Ascending aorta (tissue), 2 donors: ENCODE data around the gene FHIT. TPM values are rescaled to one million over a fixed set of nuclear protein-coding genes. Genes with fewer than 3 reads are reported as not detected.

Experiments used
- DNase-seq, 2 donors: peaks; one replicate each; pipeline ENCODE4 v3.0.0-alpha.2; 2019; ENCODE audit warnings: low spot score in 2 of 2
- H3K27ac ChIP-seq, 2 donors: fragments of 200-600 bp; sonication (generic); one replicate each; pipeline ENCODE4 v1.5.1; 2016 to 2017; ENCODE audit warnings: mild to moderate bottlenecking in 1 of 2
- H3K27me3 ChIP-seq: fragments of 200-600 bp; sonication (generic); one replicate; pipeline ENCODE4 v1.5.1; 2017
- H3K36me3 ChIP-seq, 2 donors: fragments of 200-600 bp; sonication (generic); one replicate each; pipeline ENCODE4 v1.5.1; 2016
- H3K4me1 ChIP-seq, 2 donors: fragments of 200-600 bp; sonication (generic); one replicate each; pipeline ENCODE4 v1.5.1; 2016 to 2017; ENCODE audit warnings: mild to moderate bottlenecking in 1 of 2
- H3K4me3 ChIP-seq, 2 donors: fragments of 200-600 bp; sonication (generic); one replicate each; pipeline ENCODE4 v1.5.1; 2016 to 2017; ENCODE audit warnings: mild to moderate bottlenecking in 1 of 2
- H3K9me3 ChIP-seq, 2 donors: fragments of 200-600 bp; sonication (generic); one replicate each; pipeline ENCODE4 v1.5.1; 2016
- CTCF ChIP-seq, 3 experiments: fragments of 200-600 bp in 2 of 3; fragments of 450-650 bp in 1 of 3; sonication (generic) in 2 of 3; IDR thresholded peaks; one replicate each; pipeline ENCODE4 v1.5.1; 2016 to 2019; ENCODE audit warnings: antibody characterized with exemption in 3 of 3, mild to moderate bottlenecking in 1 of 3, moderate library complexity in 1 of 3
- intact Hi-C: fragments of 100-400 bp; cut with DNase I; formaldehyde crosslinking; loops from one replicate; pipeline ENCODE4 v1.15.1; 2023
- total RNA-seq: library from RNA; depleted of rRNA; stranded (reverse); fragments of >200 nt; gene quantifications from one replicate; pipeline ENCODE4 v1.1.0, GENCODE V29; 2016

FHIT gene
- total RNA-seq, 1 donor from 2014 or later, result 0.21 TPM

GRCh38 chr3:60386306-60386705 is 864.9 kb downstream of the FHIT start:
- no peaks in the 10 kb centered on the region for H3K4me1 ChIP-seq
- DNase-seq, result no peak
- H3K36me3 ChIP-seq, result no peaks in the 10 kb centered on the region
- no peak overlapping the region for H3K27ac ChIP-seq
- no peaks in the 10 kb centered on the region for H3K27me3 ChIP-seq
- no peak overlapping the region for H3K4me3 ChIP-seq
- intact Hi-C loops, result no loop called here
- no peaks in the 10 kb centered on the region for H3K9me3 ChIP-seq
- TF ChIP-seq CTCF (IDR thresholded peaks at IDR 0.05), result no peak

DNA sequence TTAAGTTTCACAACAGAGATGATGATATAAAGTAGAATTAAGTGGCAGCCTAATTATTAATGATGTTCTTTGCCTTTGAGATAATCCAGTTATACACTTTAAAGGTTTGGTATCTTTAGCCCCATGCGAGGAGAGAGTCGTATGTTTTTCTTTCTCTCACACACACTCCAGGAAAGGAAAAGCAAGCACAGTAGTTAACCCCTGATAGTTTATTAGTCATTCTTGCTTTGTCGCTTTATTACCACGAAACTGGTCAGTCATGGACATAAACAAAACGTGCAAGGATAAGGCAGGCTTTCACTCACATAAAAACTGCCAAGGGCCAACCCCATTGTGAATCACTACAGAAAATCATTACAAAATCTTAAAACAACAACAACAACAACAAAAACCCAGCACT is 866.9 kb downstream of the FHIT start:
- no peak for DNase-seq
- intact Hi-C loops, result no loop called here
- Histone ChIP-seq H3K27ac (no peak overlapping the region), H3K4me1 (no peaks in the 10 kb centered on the region), H3K36me3 (no peaks in the 10 kb centered on the region), H3K4me3 (no peak overlapping the region), H3K9me3 (no peaks in the 10 kb centered on the region), H3K27me3 (no peaks in the 10 kb centered on the region)
- TF ChIP-seq CTCF (IDR thresholded peaks at IDR 0.05), result no peak

GRCh38 chr3:60383345-60383744 is 867.9 kb downstream of the FHIT start:
- Histone ChIP-seq H3K4me3 (no peak overlapping the region), H3K4me1 (no peaks in the 10 kb centered on the region), H3K27me3 (no peaks in the 10 kb centered on the region), H3K36me3 (no peaks in the 10 kb centered on the region), H3K9me3 (no peaks in the 10 kb centered on the region), H3K27ac (no peak overlapping the region)
- intact Hi-C loops, result no loop called here
- TF ChIP-seq CTCF (IDR thresholded peaks at IDR 0.05), result no peak
- no peak for DNase-seq

DNA sequence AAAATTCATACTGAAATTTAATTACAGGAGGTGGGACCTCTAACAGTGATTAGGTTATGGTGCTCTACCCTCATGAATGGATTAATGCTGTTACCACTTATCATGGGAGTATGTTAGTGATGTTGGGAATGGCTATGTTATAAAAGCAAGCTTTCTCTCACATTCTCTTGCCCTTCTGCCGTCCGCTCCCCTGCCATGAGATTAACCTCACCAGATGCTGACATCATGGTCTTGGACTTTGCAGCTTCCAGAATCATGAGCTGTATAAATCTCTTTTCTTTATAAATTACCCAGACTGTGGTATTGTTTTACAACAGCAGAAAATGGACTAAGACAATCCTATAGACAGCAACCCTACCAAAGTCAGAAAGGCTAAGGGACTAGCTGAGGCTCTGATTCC is 884.8 kb downstream of the FHIT start:
- no peaks in the 10 kb centered on the region for H3K36me3 ChIP-seq
- TF ChIP-seq CTCF (IDR thresholded peaks at IDR 0.05), result no peak
- intact Hi-C loops, result no loop called here
- H3K4me1 ChIP-seq, result no peaks in the 10 kb centered on the region
- no peaks in the 10 kb centered on the region for H3K9me3 ChIP-seq
- H3K27ac ChIP-seq, result no peak overlapping the region
- DNase-seq, result no peak
- no peak overlapping the region for H3K4me3 ChIP-seq
- H3K27me3 ChIP-seq, result no peaks in the 10 kb centered on the region

- Histone ChIP-seq H3K36me3 (no peaks in the 10 kb centered on the region), H3K9me3 (no peaks in the 10 kb centered on the region), H3K4me3 (no peak overlapping the region), H3K27ac (peak overlapping the region in 1 of 2 donors; percentile 28), H3K27me3 (no peaks in the 10 kb centered on the region), H3K4me1 (no peaks in the 10 kb centered on the region)
- no peak for TF ChIP-seq CTCF (IDR thresholded peaks at IDR 0.05)
- DNase-seq, result no peak
- intact Hi-C loops, result no loop called here
Observed at GRCh38 chr3:60365360-60365759, 885.9 kb downstream of the FHIT start.

DNA sequence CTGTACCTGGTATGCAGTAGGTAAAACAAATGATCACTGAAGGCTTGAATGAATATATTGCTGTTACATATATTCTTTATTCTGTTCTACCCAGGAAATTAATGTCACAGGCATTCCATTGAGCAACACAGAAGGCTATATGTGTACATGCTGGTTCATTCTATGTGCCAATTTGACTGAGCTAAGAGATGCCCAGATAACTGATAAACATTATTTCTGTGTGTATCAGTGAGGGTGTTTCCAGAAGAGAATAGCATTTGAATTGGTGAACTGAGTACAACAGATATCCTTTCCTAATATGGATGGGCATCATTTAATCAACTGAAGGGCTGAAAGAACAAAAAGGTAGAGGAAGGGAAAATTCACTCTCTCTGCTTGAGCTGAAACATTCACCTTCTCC is 886.8 kb downstream of the FHIT start:
- Histone ChIP-seq H3K27ac (no peak overlapping the region), H3K4me3 (no peak overlapping the region), H3K27me3 (no peaks in the 10 kb centered on the region), H3K36me3 (no peaks in the 10 kb centered on the region), H3K9me3 (no peaks in the 10 kb centered on the region), H3K4me1 (no peaks in the 10 kb centered on the region)
- no peak for DNase-seq
- TF ChIP-seq CTCF (IDR thresholded peaks at IDR 0.05), result no peak
- intact Hi-C loops, result no loop called here
